ENCODE results near the gene NEURL3. TPM values are rescaled to one million over a fixed set of nuclear protein-coding genes. Genes with fewer than 3 reads are reported as not detected.
A peak's percentile ranks its signal among the peaks of the same experiment; 100 is the strongest.

Gene NEURL3
- total and polyA plus RNA-seq, 5 experiments from 2014 or later = 0.16 to 0.39 TPM; not detected in 3

GRCh38 chr2:96531872-96532505 is 26.8 kb upstream of the NEURL3 start:
- ATAC-seq (peak; percentile 47 to 56), DNase-seq (peak; percentile 74 to 92 (median 87))
- peaks cover 0 to 1% (median 0%) of the 10 kb centered on the region in 9 donors for H3K9me3 Mint-ChIP-seq
- H3K4me3 Mint-ChIP-seq = peak overlapping the region; percentile 58 to 88 (median 81)
- H3K27ac Mint-ChIP-seq = peak overlapping the region; percentile 67 to 96 (median 92)
- H3K36me3 Mint-ChIP-seq = no peaks in the 10 kb centered on the region
- POLR2A ChIA-PET = interaction anchor here (0.7 to 1.9 kb wide), 7 partner anchors 8 to 268 kb away, joined by 3 to 14 read pairs (median 4); no protein-coding TSS in a partner anchor
- peaks cover 15 to 72% (median 53%) of the 10 kb centered on the region in 4 donors for H3K4me1 Mint-ChIP-seq
- H3K27me3 Mint-ChIP-seq = no peaks in the 10 kb centered on the region

- H3K27ac Mint-ChIP-seq = peak overlapping the region in 9 of 10 donors; percentile 20 to 96 (median 92)
- no peaks in the 10 kb centered on the region for H3K27me3 Mint-ChIP-seq
Observed at GRCh38 chr2:96531366-96531765, 26.2 kb upstream of the NEURL3 start.

GRCh38 chr2:96530474-96531357 is 25.6 kb upstream of the NEURL3 start:
- POLR2A ChIA-PET = interaction anchor here (0.6 to 6.1 kb wide), 5 partner anchors 8 to 59 kb away, joined by 3 to 120 read pairs (median 3); partner anchors contain the start of gene ARID5A
- Mint-ChIP-seq H3K4me3 (peak overlapping the region in 5 of 10 donors; percentile 8 to 88 (median 55)), H3K9me3 (no peaks in the 10 kb centered on the region), H3K4me1 (peaks cover 16 to 73% (median 52%) of the 10 kb centered on the region in 4 donors), H3K27ac (peak overlapping the region in 8 of 10 donors; percentile 33 to 96 (median 88)), H3K27me3 (no peaks in the 10 kb centered on the region), H3K36me3 (no peaks in the 10 kb centered on the region)
- DNase-seq (no peak), ATAC-seq (no peak)

More at GRCh38 chr2:96531366-96531765, 26.2 kb upstream of the NEURL3 start:
- no peaks in the 10 kb centered on the region for H3K36me3 Mint-ChIP-seq
- ATAC-seq (no peak), DNase-seq (no peak)
- H3K4me3 Mint-ChIP-seq = peak overlapping the region in 7 of 10 donors; percentile 22 to 88 (median 78)
- no peaks in the 10 kb centered on the region for H3K9me3 Mint-ChIP-seq
- peaks cover 18 to 77% (median 58%) of the 10 kb centered on the region in 4 donors for H3K4me1 Mint-ChIP-seq
- POLR2A ChIA-PET = interaction anchor here (0.7 to 1.9 kb wide), 6 partner anchors 9 to 269 kb away, joined by 3 to 14 read pairs (median 4); no protein-coding TSS in a partner anchor

- no peak for DNase-seq
- H3K27ac Mint-ChIP-seq = peak overlapping the region in 9 of 10 donors; percentile 23 to 96 (median 84)
Observed at GRCh38 chr2:96530144-96530430, 24.9 kb upstream of the NEURL3 start.

GRCh38 chr2:96529376-96530143 is 24.4 kb upstream of the NEURL3 start:
- Mint-ChIP-seq H3K4me3 (peak overlapping the region in 3 of 10 donors; percentile 15 to 36 (median 28)), H3K36me3 (no peaks in the 10 kb centered on the region), H3K4me1 (peaks cover 14 to 68% (median 50%) of the 10 kb centered on the region in 4 donors), H3K27me3 (no peaks in the 10 kb centered on the region), H3K27ac (peak overlapping the region in 8 of 10 donors; percentile 23 to 96 (median 82)), H3K9me3 (no peaks in the 10 kb centered on the region)
- POLR2A ChIA-PET = interaction anchor here (0.6 to 6.1 kb wide), 5 partner anchors 9 to 107 kb away, joined by 3 to 120 read pairs (median 4); partner anchors contain the start of gene ARID5A
- DNase-seq (no peak), ATAC-seq (no peak)

More at GRCh38 chr2:96530144-96530430, 24.9 kb upstream of the NEURL3 start:
- Mint-ChIP-seq H3K36me3 (no peaks in the 10 kb centered on the region), H3K4me3 (peak overlapping the region in 2 of 10 donors; percentile 15 to 28), H3K9me3 (no peaks in the 10 kb centered on the region), H3K27me3 (no peaks in the 10 kb centered on the region), H3K4me1 (peaks cover 15 to 68% (median 50%) of the 10 kb centered on the region in 4 donors)
- POLR2A ChIA-PET = interaction anchor here (0.6 to 6.1 kb wide), 5 partner anchors 9 to 107 kb away, joined by 3 to 120 read pairs (median 4); partner anchors contain the start of gene ARID5A
- no peak for ATAC-seq

- no peaks in the 10 kb centered on the region for H3K36me3 Mint-ChIP-seq
- H3K9me3 Mint-ChIP-seq = no peaks in the 10 kb centered on the region
- H3K4me1 Mint-ChIP-seq = peaks cover 13 to 69% (median 49%) of the 10 kb centered on the region in 4 donors
- no peaks in the 10 kb centered on the region for H3K27me3 Mint-ChIP-seq
- no peak for DNase-seq
- H3K4me3 Mint-ChIP-seq = peak overlapping the region in 9 of 10 donors; percentile 67 to 87 (median 80)
- ATAC-seq = no peak
- POLR2A ChIA-PET = interaction anchor here (0.8 to 6.1 kb wide), 7 partner anchors 10 to 127 kb away, joined by 3 to 120 read pairs (median 3); partner anchors contain the start of gene ARID5A
- H3K27ac Mint-ChIP-seq = peak overlapping the region; percentile 49 to 95 (median 84)
Observed at GRCh38 chr2:96528700-96529375, 23.7 kb upstream of the NEURL3 start.

GRCh38 chr2:96528006-96528699 is 23.0 kb upstream of the NEURL3 start:
- ATAC-seq = peak; percentile 12 to 43
- Mint-ChIP-seq H3K4me3 (peak overlapping the region; percentile 67 to 87 (median 79)), H3K27ac (peak overlapping the region; percentile 37 to 95 (median 84)), H3K27me3 (no peaks in the 10 kb centered on the region), H3K36me3 (no peaks in the 10 kb centered on the region), H3K9me3 (no peaks in the 10 kb centered on the region), H3K4me1 (peaks cover 13 to 65% (median 49%) of the 10 kb centered on the region in 4 donors)
- DNase-seq = peak in 8 of 10 donors; percentile 29 to 65 (median 50)
- POLR2A ChIA-PET = interaction anchor here (0.8 to 6.1 kb wide), 6 partner anchors 11 to 127 kb away, joined by 3 to 120 read pairs (median 8); partner anchors contain the start of gene ARID5A

GRCh38 chr2:96527286-96528005 is 22.3 kb upstream of the NEURL3 start:
- DNase-seq (peak in 9 of 10 donors; percentile 35 to 75 (median 48)), ATAC-seq (peak; percentile 22 to 41)
- Mint-ChIP-seq H3K9me3 (no peaks in the 10 kb centered on the region), H3K36me3 (no peaks in the 10 kb centered on the region), H3K27ac (peak overlapping the region; percentile 24 to 95 (median 84)), H3K4me1 (peaks cover 13 to 59% (median 45%) of the 10 kb centered on the region in 4 donors), H3K4me3 (peak overlapping the region; percentile 67 to 87 (median 79)), H3K27me3 (no peaks in the 10 kb centered on the region)
- POLR2A ChIA-PET = interaction anchor here (0.8 to 6.1 kb wide), 5 partner anchors 12 to 126 kb away, joined by 3 to 120 read pairs (median 14); partner anchors contain the start of gene ARID5A

GRCh38 chr2:96526615-96527285 is 21.6 kb upstream of the NEURL3 start:
- ATAC-seq (no peak), DNase-seq (peak in 1 of 10 donors; percentile 47)
- Mint-ChIP-seq H3K27me3 (no peaks in the 10 kb centered on the region), H3K4me1 (peaks cover 9 to 52% (median 38%) of the 10 kb centered on the region in 4 donors), H3K4me3 (peak overlapping the region; percentile 62 to 81 (median 72)), H3K9me3 (no peaks in the 10 kb centered on the region), H3K36me3 (no peaks in the 10 kb centered on the region), H3K27ac (peak overlapping the region in 9 of 10 donors; percentile 53 to 88 (median 80))
- POLR2A ChIA-PET = interaction anchor here (0.6 to 6.1 kb wide), 5 partner anchors 12 to 354 kb away, joined by 3 to 120 read pairs (median 14); partner anchors contain the start of gene ARID5A
